ENCODE data around the gene ANXA8.

Gene ANXA8

DNA sequence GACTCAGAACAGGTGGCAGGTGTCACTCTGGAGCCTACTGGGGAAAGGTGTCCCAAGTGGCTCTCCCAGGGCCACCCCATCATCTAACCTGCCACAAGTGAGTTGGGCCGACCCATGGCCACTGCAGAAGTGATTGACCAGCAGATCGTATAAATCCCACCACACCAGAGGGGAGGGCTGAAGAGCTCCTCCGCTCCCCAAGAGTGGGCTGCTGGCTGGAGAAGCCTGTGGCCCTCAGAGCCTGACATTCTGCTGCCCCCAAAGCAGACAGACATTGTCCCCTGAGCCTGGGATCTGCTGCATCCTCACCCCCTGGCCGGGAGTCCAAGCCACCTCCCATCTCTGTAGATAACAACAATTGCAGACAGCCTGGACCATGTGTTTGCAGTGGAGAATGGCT lies 36.7 kb downstream of the ANXA8 start:
- DNase-seq: no peak

DNA sequence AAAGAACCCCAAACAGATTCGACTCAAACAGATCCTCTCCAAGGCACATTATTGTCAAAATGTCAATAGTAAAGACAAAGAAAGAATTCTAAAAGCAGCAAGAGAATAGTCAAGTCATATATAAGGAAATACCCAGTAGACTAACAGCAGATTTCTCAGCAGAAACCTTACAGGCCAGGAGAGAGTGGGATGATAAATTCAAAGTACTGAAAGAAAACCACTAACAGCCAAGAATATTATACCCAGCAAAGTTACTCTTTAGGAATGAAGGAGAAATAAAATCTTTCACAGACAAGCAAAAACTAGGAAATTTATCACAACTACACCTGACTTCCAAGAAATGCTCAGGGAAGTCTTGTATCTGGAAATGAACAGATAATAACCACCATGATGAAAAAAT lies 38.2 kb downstream of the ANXA8 start:
- no peak for DNase-seq

DNA sequence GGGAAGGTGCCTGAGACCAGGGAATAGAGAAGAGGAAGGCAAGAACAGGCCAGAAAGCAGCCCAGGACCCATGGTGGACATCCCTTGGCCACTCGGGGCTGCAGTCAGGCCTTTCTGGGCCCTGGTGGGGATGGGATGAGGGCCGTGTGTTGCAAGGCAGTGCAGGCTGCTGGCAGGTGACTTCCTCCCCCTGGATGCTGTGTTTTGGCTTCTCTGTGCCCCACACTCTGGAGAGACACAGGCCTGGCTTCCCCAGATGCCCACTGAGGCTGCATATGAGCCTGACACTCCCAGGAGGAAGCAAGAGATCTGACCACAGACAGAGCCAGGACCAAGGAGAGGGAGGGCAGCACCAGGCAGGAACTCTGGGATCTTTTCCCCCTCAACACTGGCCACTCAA lies 39.9 kb downstream of the ANXA8 start:
- no peak for DNase-seq

DNA sequence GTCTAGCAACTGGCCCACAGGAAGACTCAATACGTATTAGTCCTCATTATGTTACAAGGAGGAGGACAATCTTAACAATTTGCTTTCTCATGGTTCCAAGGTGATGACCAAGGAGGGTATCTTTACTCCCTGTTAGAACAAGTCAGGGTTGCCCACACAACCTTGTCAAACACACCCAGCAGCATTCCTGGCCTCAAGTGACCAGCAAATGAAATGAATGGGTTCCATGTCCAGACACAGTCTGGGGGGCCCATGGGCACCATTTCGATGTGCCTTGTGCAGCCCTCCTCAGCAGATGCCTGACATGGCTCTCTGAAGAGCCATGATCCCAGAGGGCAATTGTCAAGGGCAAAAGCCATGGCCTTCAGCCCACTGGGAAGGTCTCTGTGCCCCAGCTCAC lies 40.8 kb downstream of the ANXA8 start:
- DNase-seq: no peak

DNA sequence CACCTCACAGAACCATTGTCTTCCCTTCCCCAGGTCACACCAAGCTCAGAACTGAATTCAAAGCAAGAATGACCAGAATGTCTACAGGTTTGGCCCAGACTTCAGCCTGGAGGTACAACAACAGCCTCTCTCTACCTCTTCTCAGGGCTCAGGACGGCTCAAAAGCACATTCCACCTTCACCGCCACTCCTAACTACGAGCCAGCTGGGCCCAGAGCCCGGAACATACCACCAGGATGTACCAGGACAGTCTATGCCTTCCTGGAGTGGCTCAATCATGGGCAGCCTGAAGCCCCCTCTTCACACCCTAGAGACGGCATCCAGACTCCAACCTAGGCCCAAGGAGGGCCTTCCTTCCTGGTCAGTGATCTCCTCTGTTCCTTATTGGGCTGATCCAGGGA lies 41.6 kb downstream of the ANXA8 start:
- DNase-seq: no peak

DNA sequence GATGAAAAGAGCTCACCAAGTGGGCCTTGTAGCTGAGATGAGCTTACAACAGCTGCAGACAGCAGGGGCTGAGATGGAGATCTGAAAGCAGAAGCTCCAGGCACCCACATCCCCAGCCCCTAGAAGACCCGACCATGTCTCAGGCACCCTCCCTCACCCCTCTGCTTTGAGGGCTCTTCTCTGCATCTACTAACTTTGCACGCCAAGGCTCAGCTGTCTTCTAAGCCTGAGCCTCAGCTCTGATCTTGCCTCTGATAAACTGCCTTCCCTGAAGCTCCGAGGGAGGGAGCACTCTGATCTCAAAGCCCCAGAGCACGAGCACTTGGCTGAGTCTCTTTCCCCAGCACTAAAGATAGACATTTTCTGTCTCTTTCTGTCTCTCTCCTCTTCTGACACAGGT lies 42.0 kb downstream of the ANXA8 start:
- no peak for DNase-seq

DNA sequence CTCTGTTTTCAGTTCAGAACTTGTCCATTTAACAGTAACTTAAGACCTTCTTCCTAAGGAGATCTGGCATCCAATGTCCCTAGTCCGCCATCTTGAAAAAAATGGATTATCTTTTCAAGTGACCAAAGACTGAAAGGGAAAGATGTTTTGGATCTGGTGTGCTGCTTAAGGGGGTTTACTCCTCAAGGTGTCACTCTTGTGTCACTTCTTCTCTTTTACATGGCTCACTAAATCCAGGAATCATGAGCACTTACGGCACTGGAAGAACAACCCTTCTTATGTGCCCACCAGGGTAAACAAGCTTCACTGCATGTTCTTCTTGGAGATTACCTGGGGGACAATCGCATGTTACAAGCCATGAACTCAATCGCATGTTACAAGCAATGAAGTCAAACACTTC lies 43.7 kb downstream of the ANXA8 start:
- DNase-seq: no peak

DNA sequence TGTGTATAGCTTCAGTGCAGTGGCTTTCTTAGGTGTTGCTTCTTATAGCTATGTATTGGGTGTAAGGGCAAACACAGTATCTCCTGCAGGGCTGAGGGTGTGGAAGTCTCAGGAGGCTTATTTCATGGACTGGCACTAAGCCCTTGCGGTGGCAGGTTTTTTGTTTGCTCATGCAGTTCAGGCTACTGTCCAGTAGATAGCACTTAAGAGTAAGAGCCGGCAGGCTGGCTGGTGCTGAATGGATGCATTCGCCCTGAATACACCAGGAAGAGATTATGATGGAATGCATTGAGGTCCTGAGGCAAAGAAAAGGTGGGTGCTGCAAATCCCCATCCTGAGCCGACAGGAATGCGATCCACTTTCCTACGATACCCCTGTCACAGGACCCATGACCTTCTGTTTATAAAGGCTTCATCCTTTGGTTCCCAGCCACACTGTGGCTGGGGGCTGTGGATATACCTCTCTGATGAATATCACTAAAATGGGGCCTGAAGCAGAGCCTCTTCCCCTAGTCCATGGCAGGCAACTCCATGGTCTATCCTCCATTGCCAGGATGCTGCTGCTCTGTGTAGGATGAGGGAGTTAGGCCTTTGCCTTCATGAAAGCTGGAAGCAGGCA lies 44.9 kb downstream of the ANXA8 start:
- peak; percentile 48 for DNase-seq

DNA sequence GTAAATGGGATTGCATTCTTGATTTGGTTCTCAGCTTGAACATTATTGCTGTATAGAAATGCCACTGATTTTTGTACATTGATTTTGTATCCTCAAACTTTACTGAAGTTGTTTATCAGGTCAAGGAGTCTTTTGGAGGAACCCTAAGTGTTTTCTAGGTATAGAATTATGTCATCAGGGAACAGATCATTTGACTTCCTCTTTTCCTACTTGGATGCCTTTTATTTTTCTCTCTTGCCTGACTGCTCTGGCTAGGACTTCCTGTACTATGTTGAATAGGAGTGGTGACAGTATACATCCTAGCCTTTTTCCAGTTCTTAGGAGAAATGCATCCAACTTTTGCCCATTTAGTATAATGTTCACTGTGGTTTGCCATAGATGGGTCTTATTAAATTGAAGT lies 48.8 kb downstream of the ANXA8 start:
- DNase-seq: no peak

DNA sequence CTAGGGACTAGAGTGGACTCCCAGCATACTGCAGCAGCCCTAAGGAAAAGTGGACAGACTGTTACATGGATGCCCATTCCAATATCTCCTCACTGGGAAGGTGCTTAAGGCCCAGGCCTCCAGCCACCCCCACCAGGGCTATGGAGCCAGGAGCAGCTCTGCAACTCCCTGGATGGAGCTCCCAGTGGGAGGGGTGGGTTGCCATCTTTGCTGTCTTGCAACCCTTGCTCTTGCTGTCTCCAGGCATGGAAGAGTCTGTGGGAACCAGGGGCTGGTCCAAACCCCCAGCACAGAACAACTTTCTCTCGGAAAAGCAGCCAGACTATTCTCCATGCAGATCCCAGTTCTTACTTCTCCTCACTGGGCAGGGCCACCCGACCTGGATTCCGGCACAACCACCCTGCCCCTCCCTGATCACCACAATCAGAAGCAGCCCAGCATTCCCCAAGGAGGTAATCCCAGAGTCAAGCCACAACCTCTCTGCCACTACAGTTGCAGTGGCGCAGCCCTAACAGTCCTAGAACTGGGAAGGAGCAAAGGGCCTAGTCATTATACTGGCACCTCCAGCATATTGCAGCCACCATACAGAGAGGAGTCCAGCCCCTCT lies 58.0 kb downstream of the ANXA8 start:
- no peak for DNase-seq

DNA sequence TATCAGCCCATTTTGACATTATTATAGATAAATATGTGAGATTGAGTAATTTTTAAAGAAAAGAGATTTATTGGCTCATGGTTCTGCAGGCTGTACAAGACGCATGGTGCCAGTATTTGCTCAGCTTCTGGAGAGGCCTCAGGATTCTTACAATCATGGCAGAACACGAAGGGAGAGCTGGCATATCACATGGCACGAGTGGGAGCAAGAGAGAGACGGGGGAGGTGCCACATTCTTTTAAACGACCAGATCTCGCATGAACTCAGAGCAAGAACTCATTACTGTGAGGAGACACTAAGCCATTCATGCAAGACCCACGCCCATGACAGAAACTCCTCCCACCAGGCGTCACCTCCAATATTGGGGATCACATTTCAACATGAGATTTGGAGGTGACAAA lies 59.7 kb downstream of the ANXA8 start:
- DNase-seq: no peak

DNA sequence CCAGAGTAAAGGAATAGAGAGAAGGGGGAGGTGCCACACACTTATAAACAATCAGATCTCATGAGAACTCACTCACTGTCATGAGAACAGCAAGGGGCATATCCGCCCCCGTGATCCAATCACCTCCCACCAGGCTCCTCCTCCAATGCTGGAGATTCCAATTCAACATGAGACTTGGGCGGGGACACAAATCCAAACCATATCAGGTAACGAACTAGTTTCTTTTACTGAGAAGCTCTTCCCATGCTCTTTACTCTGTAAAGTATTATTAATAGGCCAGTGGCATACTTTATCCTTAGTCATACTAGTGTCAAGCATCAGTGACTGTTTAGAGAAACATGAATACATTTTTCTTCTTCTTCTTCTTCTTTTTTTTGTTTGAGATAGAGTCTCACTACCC lies 60.4 kb downstream of the ANXA8 start:
- DNase-seq: no peak

DNA sequence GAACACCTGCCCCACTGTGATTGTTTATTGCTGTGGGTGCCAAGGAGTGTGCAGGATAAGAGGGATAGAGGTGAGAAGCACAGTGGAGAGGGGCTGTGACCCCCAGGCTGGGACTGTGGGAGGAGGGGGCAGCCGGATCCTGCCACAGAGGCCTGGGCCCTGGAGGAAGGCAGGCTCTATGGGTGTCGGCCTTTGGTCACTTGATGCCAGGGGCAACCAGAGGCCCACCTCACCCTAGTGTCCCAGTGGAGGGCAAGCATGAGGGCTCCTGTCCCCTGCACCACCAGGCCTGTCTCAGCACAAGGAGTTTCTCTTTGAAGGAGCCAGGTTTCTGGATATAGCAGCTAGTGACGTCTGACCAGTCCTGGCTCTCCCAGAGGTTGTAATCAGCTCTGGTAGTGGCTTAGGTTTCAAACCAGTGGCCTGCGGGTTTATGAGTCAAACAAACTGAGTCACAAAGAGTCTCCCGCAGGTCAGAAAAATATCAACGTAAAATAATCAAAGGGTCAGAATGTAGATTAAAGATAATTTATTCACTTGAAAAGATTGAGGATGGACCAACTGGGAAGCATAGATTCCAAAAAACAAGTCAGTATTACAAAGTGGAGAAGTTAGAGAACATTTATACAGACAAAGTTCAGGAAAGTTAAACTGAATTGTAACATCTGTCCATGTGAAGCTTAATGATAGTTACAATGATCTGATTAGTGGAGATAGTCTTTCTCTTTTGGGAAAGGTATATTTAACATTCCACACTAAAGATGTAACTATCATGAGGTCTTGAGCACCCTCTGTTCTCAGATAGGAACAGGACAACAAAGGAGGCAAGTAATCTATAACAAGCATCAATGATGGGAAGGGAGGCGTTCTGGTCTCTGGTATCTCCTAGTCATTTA lies 62.6 kb downstream of the ANXA8 start:
- peak; percentile 6 for DNase-seq

DNA sequence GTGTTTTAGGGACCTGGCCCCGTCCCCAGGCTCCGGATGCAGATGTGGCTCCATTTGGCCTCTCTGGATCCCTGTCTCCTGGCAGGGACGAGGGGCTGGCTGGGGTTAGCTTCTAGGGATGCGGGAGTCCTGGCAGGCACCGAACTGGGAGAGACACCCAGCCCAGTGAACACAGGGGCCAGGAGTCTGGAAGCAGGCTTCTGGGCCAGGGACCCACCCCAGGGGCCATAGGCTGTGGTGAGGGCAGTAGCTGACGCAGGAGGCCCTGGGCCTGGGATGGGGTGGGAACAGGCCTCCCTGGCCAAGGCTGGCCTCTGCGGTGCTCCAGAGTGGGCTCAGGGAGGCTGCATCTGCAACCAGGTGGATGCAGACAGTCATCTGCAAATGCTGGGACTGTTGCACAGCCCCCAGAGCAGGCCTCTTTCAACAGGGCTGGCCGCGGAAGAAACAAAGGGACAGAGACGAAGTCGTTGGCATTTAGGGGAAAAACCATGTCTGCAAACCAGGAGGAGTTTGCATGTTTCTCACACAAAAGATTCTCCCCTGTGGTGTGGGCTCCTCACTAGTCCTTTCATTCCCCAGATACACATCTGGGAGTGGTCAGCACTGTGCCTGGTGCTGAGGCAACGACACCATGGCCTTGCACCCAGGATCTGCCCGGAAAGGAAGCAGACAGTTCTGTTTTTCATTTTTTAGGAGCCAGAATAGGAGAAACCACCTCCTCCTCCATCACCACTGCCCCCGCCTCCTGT lies 63.4 kb downstream of the ANXA8 start:
- no peak for DNase-seq

DNA sequence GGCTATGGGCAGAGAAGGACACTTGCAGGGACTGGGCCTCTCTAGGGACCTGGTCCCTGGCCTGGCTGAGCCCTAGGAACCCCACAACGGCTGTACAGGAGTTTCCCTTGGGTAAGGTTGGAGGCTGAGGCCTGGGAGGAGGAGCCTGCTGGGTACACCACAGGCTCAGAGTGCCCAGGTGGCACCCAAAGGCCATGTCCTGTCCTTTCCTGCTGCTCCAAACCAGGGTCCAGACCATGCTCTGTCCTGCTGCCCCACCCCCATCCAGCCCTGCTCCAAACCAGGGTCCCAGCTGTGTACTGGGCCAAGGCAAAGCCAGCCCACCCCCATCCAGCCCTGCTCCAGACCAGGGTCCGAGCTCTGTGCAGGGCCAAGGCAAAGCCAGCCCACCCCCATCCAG lies 64.5 kb downstream of the ANXA8 start:
- DNase-seq: no peak

DNA sequence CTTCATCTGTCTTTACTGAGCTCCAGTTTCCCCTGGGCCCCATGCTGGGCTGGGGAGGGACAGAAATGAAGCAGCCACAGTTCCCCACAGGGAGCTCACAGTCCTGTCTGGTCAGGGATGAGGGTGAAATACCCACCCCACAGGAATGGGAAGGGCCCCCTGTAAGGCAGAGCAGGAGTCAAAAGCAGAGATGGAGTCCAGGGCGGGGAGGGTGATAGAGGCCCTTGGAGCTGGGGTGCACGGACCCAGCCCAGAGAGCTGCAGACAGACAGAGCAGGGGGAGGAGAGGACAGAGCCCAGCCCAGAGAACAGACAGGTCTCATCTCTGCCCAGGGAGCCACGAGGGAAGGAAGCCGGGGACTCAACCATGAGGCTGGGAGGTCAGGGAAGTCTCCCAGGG lies 64.9 kb downstream of the ANXA8 start:
- DNase-seq: no peak

DNA sequence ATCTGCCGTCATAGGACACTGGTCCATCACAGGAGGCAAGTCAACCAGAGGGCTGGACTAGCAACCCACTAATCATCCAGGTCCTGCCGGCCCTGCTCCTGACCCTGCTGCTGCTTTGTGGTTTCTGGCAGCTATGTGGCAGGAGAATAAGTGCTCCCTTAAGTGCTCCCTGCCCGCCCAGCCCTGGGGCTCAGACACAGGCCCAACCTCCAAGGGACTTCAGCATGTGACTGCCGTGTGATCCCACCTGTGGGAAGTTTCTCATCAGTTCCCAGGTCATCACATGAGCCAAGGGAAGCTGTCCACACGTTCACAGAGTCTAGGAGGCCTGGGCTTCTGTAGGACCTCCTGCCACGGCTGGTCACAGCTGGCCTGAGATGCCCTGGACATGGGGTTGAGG lies 65.6 kb downstream of the ANXA8 start:
- no peak for DNase-seq
